Thoracic aorta (tissue), 2 donors: ENCODE results near the gene KRTAP5-10. TPM values are rescaled to one million over a fixed set of nuclear protein-coding genes. Genes with fewer than 3 reads are reported as not detected.
"Not testable (repeated sequence)": the region's sequence is repeated elsewhere in the genome, so short reads cannot be mapped to it uniquely, and the experiment has no call there.

Experiments used
- ATAC-seq: fragments of 150-250 bp; one replicate; pipeline ENCODE4 v1.8.0; 2017; ENCODE audit warnings: low read depth; ENCODE audit not compliant: insufficient number of reproducible peaks, low FRiP score
- DNase-seq: peaks from one replicate; pipeline ENCODE4 v3.0.0-alpha.2; 2020; ENCODE audit warnings: low spot score
- H3K27ac ChIP-seq, 2 donors: fragments of 200-600 bp; sonication (generic); 1 replicate in 1 of 2; 2 replicates in 1 of 2; pipeline ENCODE4 v1.5.1; 2016; ENCODE audit warnings: mild to moderate bottlenecking in 2 of 2, moderate library complexity in 2 of 2
- H3K27me3 ChIP-seq: fragments of 200-600 bp; sonication (generic); replicated peaks from 2 replicates; pipeline ENCODE4 v1.6.0; 2016; ENCODE audit warnings: mild to moderate bottlenecking; ENCODE audit not compliant: insufficient read depth
- H3K36me3 ChIP-seq: fragments of 200-600 bp; sonication (generic); one replicate; pipeline ENCODE4 v1.5.1; 2016
- H3K4me1 ChIP-seq, 2 donors: fragments of 200-600 bp; sonication (generic); 1 replicate in 1 of 2; 2 replicates in 1 of 2; pipeline versions ENCODE4 v1.5.1 to v1.6.0; 2016; ENCODE audit warnings: low read depth in 2 of 2, mild to moderate bottlenecking in 1 of 2; ENCODE audit not compliant: control insufficient read depth in 1 of 2
- H3K4me3 ChIP-seq: fragments of 200-600 bp; sonication (generic); 2 replicates; pipeline ENCODE4 v1.5.1; 2016; ENCODE audit warnings: mild to moderate bottlenecking
- H3K9me3 ChIP-seq: fragments of 200-600 bp; sonication (generic); 2 replicates; pipeline ENCODE4 v1.5.1; 2016
- CTCF ChIP-seq: fragments of 200-600 bp; sonication (generic); IDR thresholded peaks from one replicate; pipeline ENCODE4 v1.5.1; 2019; ENCODE audit warnings: antibody characterized with exemption
- total RNA-seq, 2 donors: library from RNA; depleted of rRNA; stranded (reverse); fragments of >200 nt; gene quantifications; one replicate each; pipeline versions ENCODE4 v1.1.0 to v1.2.3, GENCODE V29; 2016

Gene KRTAP5-10
- total RNA-seq, 2 donors from 2014 or later: not detected

GRCh38 chr11:71535825-71536224 lies 29.5 kb upstream of the KRTAP5-10 start:
- no peaks in the 10 kb centered on the region for H3K9me3 ChIP-seq
- H3K36me3 ChIP-seq: no peaks in the 10 kb centered on the region
- DNase-seq (no peak), ATAC-seq (no peak)
- H3K27me3 ChIP-seq: no peaks in the 10 kb centered on the region
- H3K4me3 ChIP-seq: no peak overlapping the region
- H3K27ac ChIP-seq: no peak overlapping the region
- H3K4me1 ChIP-seq: no peaks in the 10 kb centered on the region
- no peak for TF ChIP-seq CTCF

- no peak overlapping the region for H3K27ac ChIP-seq
- no peak for TF ChIP-seq CTCF
Measured at GRCh38 chr11:71537537-71537936, 27.8 kb upstream of the KRTAP5-10 start.

GRCh38 chr11:71537977-71538665 lies 27.2 kb upstream of the KRTAP5-10 start, which contains the start of gene KRTAP5-8:
TSS of gene KRTAP5-8 (plus strand) at chr11:71538025. CDS start at chr11:71538056, 31 bp downstream.
- H3K9me3 ChIP-seq, H3K4me3 ChIP-seq, H3K36me3 ChIP-seq, H3K27me3 ChIP-seq, H3K27ac ChIP-seq, H3K4me1 ChIP-seq, DNase-seq, ATAC-seq: not testable (repeated sequence)

More at GRCh38 chr11:71537537-71537936, 27.8 kb upstream of the KRTAP5-10 start:
- ATAC-seq: no peak
- Histone ChIP-seq H3K27me3 (no peaks in the 10 kb centered on the region), H3K4me1 (no peaks in the 10 kb centered on the region), H3K9me3 (no peaks in the 10 kb centered on the region), H3K36me3 (no peaks in the 10 kb centered on the region), H3K4me3 (no peak overlapping the region)
- DNase-seq: no peak

GRCh38 chr11:71538666-71538990 lies 26.7 kb upstream of the KRTAP5-10 start:
- no peak for TF ChIP-seq CTCF
- no peaks in the 10 kb centered on the region for H3K27me3 ChIP-seq
- ATAC-seq: no peak
- no peaks in the 10 kb centered on the region for H3K9me3 ChIP-seq
- no peaks in the 10 kb centered on the region for H3K4me1 ChIP-seq
- no peaks in the 10 kb centered on the region for H3K36me3 ChIP-seq
- H3K27ac ChIP-seq: no peak overlapping the region
- no peak overlapping the region for H3K4me3 ChIP-seq
- DNase-seq: no peak

- H3K9me3 ChIP-seq: no peaks in the 10 kb centered on the region
- no peak for DNase-seq
- no peaks in the 10 kb centered on the region for H3K27me3 ChIP-seq
- no peak for TF ChIP-seq CTCF
- no peaks in the 10 kb centered on the region for H3K36me3 ChIP-seq
- H3K27ac ChIP-seq: no peak overlapping the region
- H3K4me3 ChIP-seq: no peak overlapping the region
- no peak for ATAC-seq
- H3K4me1 ChIP-seq: no peaks in the 10 kb centered on the region
Measured at GRCh38 chr11:71539017-71539416, 26.3 kb upstream of the KRTAP5-10 start.

GRCh38 chr11:71539971-71540370 lies 25.4 kb upstream of the KRTAP5-10 start:
- ATAC-seq, H3K27ac ChIP-seq: not testable (repeated sequence)

GRCh38 chr11:71540521-71541304 lies 24.6 kb upstream of the KRTAP5-10 start:
- not testable (repeated sequence) for H3K4me3 ChIP-seq, H3K36me3 ChIP-seq

More at GRCh38 chr11:71539971-71540370, 25.4 kb upstream of the KRTAP5-10 start:
- not testable (repeated sequence) for H3K4me1 ChIP-seq, H3K4me3 ChIP-seq, H3K36me3 ChIP-seq, DNase-seq, H3K27me3 ChIP-seq, H3K9me3 ChIP-seq

More at GRCh38 chr11:71540521-71541304, 24.6 kb upstream of the KRTAP5-10 start:
- H3K4me1 ChIP-seq, H3K27me3 ChIP-seq, H3K27ac ChIP-seq, ATAC-seq, DNase-seq, H3K9me3 ChIP-seq: not testable (repeated sequence)
